Lower leg skin (tissue), 3 donors: ENCODE results near the gene SMC4.

Experiments used
- POLR2A ChIP-seq, 2 donors: fragments of 450-650 bp; IDR thresholded peaks; one replicate each; pipeline ENCODE4 v1.6.1; 2016 to 2017; ENCODE audit warnings: antibody characterized with exemption in 2 of 2, mild to moderate bottlenecking in 1 of 2, moderate library complexity in 1 of 2
- TF ChIP-seq, protein P1 (sequence below), 3 donors: fragments of 450-650 bp; IDR thresholded peaks; one replicate each; pipeline ENCODE4 v1.5.1; 2016; ENCODE audit warnings: antibody characterized with exemption in 3 of 3, mild to moderate bottlenecking in 3 of 3, moderate library complexity in 2 of 3

GRCh38 chr3:160413613-160414248 is 14.3 kb downstream of the SMC4 start:
- no peak for TF ChIP-seq POLR2A (IDR thresholded peaks at IDR 0.05)
- TF ChIP-seq, protein P1, sequence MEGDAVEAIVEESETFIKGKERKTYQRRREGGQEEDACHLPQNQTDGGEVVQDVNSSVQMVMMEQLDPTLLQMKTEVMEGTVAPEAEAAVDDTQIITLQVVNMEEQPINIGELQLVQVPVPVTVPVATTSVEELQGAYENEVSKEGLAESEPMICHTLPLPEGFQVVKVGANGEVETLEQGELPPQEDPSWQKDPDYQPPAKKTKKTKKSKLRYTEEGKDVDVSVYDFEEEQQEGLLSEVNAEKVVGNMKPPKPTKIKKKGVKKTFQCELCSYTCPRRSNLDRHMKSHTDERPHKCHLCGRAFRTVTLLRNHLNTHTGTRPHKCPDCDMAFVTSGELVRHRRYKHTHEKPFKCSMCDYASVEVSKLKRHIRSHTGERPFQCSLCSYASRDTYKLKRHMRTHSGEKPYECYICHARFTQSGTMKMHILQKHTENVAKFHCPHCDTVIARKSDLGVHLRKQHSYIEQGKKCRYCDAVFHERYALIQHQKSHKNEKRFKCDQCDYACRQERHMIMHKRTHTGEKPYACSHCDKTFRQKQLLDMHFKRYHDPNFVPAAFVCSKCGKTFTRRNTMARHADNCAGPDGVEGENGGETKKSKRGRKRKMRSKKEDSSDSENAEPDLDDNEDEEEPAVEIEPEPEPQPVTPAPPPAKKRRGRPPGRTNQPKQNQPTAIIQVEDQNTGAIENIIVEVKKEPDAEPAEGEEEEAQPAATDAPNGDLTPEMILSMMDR (IDR thresholded peaks at IDR 0.05): no peak
